IPS-18a (cell line): Measurements from ENCODE around the gene LEP.

Experiments used
- H3K27ac ChIP-seq: one replicate; pipeline ENCODE4 v1.5.1; 2013; ENCODE audit warnings: low read length
- H3K27me3 ChIP-seq: one replicate; pipeline ENCODE4 v1.6.1; 2013; ENCODE audit warnings: mild to moderate bottlenecking, low read length; ENCODE audit not compliant: control insufficient read depth, insufficient read depth
- H3K36me3 ChIP-seq: one replicate; pipeline ENCODE4 v1.6.1; 2013; ENCODE audit warnings: low read depth, low read length; ENCODE audit not compliant: control insufficient read depth
- H3K4me1 ChIP-seq: one replicate; pipeline ENCODE4 v1.6.1; 2013; ENCODE audit warnings: low read depth, low read length; ENCODE audit not compliant: control insufficient read depth
- H3K4me3 ChIP-seq: one replicate; pipeline ENCODE4 v1.5.1; 2013; ENCODE audit warnings: low read length
- H3K9ac ChIP-seq: one replicate; pipeline ENCODE4 v1.6.1; 2013; ENCODE audit warnings: mild to moderate bottlenecking, low read length, moderate library complexity
- H3K9me3 ChIP-seq: one replicate; pipeline ENCODE4 v1.6.1; 2013; ENCODE audit warnings: low read depth, low read length; ENCODE audit not compliant: control insufficient read depth

LEP gene

GRCh38 chr7:128240696-128241386 lies at the start of gene LEP:
Gene LEP (plus strand): TSS chr7:128241278. CDS start chr7:128252019, 10,741 bp downstream.
- no peaks in the 10 kb centered on the region for H3K36me3 ChIP-seq
- no peak within 1 kb of the TSS for H3K4me3 ChIP-seq
- no peaks in the 10 kb centered on the region for H3K9me3 ChIP-seq
- no peak within 1 kb of the TSS for H3K27ac ChIP-seq
- H3K4me1 ChIP-seq, result no peaks in the 10 kb centered on the region
- H3K9ac ChIP-seq, result no peak within 1 kb of the TSS
- H3K27me3 ChIP-seq, result no peaks in the 10 kb centered on the region

- Histone ChIP-seq H3K4me3 (no peak overlapping the region), H3K9ac (no peak overlapping the region), H3K27me3 (no peaks in the 10 kb centered on the region), H3K4me1 (no peaks in the 10 kb centered on the region), H3K9me3 (peaks cover 10% of the 10 kb centered on the region), H3K27ac (no peak overlapping the region), H3K36me3 (no peaks in the 10 kb centered on the region)
These were observed 48.5 kb upstream of the LEP start for GRCh38 chr7:128192497-128193142.

DNA sequence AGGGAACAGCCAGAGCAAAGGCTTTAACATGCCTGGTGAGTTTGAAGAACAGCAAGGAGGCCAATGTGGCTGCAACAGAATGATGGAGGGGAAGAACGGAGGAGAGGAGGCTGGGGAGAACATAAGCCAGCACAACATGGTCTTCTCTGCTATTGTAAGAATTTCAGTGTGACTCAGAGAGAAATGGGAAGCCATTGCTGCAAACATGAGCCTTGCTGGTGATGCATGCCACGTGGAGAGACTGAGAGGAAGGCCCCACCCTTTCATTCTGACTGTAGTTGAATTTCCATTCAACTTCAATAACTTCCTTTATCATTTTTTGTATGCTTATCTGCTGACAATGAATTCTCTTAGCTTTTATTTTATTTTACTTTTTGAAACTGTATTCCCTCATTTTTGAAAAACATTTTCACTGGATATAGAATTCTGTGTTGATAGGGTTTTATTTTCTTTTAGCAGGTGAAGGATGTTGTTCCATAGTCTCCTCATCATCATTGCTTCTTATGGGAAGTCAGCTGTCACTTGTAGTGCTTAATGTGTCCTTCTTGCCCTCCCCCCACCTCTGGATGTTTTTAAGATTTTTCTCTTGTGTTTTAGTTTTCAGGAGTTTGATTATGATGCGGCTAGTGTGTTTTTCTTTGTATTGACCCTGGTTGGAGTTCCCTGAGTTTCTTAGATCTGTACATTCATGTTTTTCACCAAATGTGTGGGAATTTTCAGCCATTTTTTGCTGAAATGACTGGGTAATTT lies 46.4 kb upstream of the LEP start:
- Histone ChIP-seq H3K9ac (no peak overlapping the region), H3K4me3 (no peak overlapping the region), H3K9me3 (peaks cover 10% of the 10 kb centered on the region), H3K4me1 (no peaks in the 10 kb centered on the region), H3K36me3 (no peaks in the 10 kb centered on the region), H3K27ac (no peak overlapping the region), H3K27me3 (peaks cover 6% of the 10 kb centered on the region)

DNA sequence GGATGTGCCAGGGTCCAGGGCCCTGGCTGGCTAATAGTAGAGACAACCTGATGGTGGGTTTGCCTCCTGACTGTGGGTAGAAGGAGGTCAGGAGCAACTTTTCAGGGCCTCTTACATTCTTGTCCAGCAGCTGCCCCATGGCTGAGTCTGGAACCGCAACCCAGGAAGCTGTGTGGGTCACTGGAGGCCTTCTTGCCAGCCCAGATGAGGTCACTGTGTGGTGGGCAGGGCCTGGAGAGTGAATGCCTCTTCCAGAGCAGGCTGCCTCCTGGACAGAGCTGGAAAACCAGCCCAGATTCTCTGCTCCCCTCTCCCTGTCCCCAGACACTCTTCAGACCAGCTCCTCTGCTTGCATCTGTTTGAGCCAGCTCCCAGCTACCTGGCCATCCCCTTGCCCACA lies 43.5 kb upstream of the LEP start:
- H3K9ac ChIP-seq, result no peak overlapping the region
- no peak overlapping the region for H3K27ac ChIP-seq
- peaks cover 10% of the 10 kb centered on the region for H3K9me3 ChIP-seq
- peaks cover 8% of the 10 kb centered on the region for H3K4me1 ChIP-seq
- peaks cover 35% of the 10 kb centered on the region for H3K27me3 ChIP-seq
- H3K4me3 ChIP-seq, result no peak overlapping the region
- H3K36me3 ChIP-seq, result no peaks in the 10 kb centered on the region

DNA sequence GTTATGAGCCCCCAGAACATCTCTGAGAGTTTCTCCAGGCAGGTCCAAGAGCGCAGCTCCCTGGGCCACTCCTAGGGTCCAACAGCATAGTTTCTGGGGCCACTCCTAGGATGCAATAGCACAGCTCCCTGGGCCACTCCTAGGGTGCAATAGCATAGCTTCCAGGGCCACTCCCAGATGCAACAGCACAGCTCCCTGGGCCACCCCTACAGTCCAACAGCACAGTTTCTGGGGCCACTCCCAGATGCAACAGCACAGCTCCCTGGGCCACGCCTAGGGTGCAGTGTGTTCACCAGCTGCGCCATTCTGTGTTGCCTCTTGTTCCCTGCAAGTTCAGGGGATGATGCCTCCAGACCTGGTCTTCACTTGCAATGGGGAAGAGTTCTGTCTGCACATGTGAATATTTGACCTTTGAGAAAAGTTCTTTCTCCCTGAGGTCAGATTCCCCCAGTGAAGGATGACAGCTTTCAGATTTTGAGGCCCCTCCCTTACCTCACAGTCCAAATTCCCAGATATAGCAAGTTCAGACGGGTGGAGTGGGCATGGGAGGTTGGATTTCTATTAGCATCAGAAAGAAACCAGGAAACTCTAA lies 43.0 kb upstream of the LEP start:
- Histone ChIP-seq H3K4me3 (no peak overlapping the region), H3K27me3 (peaks cover 40% of the 10 kb centered on the region), H3K4me1 (peaks cover 8% of the 10 kb centered on the region), H3K36me3 (no peaks in the 10 kb centered on the region), H3K9me3 (peaks cover 10% of the 10 kb centered on the region), H3K27ac (no peak overlapping the region), H3K9ac (no peak overlapping the region)

DNA sequence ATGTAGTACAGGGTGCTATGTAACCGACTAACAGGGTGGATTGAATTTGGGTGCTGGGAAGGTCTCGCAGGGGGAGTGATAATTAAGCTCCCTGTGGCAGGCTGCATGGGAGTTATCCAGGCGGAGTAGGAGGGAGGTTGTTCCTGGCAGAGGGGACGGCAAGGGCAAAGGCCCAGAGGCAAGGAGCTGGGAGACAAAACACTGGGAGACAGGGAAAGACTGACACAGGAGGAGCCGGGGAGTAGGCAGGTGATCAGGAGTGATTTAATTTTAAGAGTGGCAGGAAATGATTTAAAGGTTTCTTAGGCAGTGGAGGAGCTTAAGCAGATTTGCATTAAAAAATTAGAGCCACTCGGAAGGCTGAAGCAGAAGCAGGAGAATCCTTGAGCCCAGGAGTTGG lies 40.7 kb upstream of the LEP start:
- H3K4me1 ChIP-seq, result peaks cover 8% of the 10 kb centered on the region
- H3K9me3 ChIP-seq, result no peaks in the 10 kb centered on the region
- H3K27ac ChIP-seq, result no peak overlapping the region
- H3K27me3 ChIP-seq, result peaks cover 52% of the 10 kb centered on the region
- no peak overlapping the region for H3K4me3 ChIP-seq
- H3K9ac ChIP-seq, result no peak overlapping the region
- H3K36me3 ChIP-seq, result no peaks in the 10 kb centered on the region

GRCh38 chr7:128201067-128201689 lies 39.9 kb upstream of the LEP start:
- peaks cover 8% of the 10 kb centered on the region for H3K4me1 ChIP-seq
- no peak overlapping the region for H3K9ac ChIP-seq
- H3K27me3 ChIP-seq, result peaks cover 52% of the 10 kb centered on the region
- H3K36me3 ChIP-seq, result no peaks in the 10 kb centered on the region
- H3K4me3 ChIP-seq, result peak overlapping the region; percentile 63
- no peak overlapping the region for H3K27ac ChIP-seq
- H3K9me3 ChIP-seq, result no peaks in the 10 kb centered on the region

GRCh38 chr7:128201690-128202085 lies 39.4 kb upstream of the LEP start:
- H3K9me3 ChIP-seq, result no peaks in the 10 kb centered on the region
- peak overlapping the region; percentile 63 for H3K4me3 ChIP-seq

DNA sequence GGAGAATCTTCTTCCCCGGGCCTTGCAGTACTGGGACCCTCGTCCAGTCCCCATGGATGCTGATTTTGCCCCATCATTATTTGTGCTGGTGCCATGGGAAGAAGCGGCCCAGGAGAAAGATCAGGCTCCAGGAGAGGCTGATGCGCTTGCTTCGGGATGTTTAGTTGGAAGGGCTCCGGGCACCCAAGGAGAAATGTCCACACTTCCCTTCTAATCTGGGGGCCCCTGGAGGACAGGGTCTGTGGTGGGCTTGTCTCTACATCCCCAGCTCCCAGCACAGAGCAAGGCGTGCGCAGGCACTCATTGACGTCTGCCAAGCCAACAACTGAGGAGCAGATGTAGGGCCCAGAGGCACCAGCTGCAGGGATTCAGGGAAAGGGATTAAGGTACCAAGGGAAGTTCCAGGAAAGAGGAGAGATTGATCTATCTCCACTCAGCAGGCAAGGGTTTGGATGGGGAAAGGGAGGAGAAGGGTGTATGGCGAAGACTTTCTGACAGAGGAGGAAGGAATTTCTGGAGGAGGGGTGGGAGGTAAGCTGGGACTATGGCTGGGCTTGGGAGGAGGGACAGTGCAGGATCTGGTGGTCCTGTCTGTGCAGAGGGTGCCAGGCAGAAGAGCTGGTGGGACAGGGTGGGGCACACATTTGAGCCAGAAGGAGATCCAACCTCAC lies 38.7 kb upstream of the LEP start:
- no peaks in the 10 kb centered on the region for H3K9me3 ChIP-seq

More at GRCh38 chr7:128201690-128202085, 39.4 kb upstream of the LEP start:
- H3K4me1 ChIP-seq, result peaks cover 8% of the 10 kb centered on the region
- H3K36me3 ChIP-seq, result no peaks in the 10 kb centered on the region
- no peak overlapping the region for H3K27ac ChIP-seq
- H3K27me3 ChIP-seq, result peaks cover 52% of the 10 kb centered on the region
- H3K9ac ChIP-seq, result no peak overlapping the region

DNA sequence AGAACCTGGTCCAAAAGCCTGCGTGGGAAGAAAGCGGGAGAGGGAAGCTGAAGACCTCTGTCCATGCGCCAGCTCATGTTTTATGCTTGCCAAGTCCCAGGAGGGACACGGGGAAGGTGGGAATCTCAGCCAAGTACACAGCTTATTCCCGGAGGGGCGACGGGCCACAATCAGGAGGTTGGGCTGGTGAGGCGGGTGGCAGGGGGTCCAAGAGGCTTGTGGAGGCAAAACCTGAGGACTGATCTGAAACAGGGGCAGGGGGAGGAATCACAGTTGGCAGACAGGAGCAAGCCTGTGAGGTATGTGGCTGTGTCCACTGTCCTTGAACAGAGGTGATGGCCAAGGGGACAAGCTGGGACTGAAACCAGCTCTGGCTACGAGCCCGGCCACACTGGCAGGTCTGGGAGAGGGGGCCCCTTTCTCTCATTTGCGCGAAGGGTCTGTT lies 38.0 kb upstream of the LEP start:
- H3K27me3 ChIP-seq, result peaks cover 52% of the 10 kb centered on the region
- no peak overlapping the region for H3K4me3 ChIP-seq
- H3K36me3 ChIP-seq, result no peaks in the 10 kb centered on the region
- no peak overlapping the region for H3K9ac ChIP-seq
- H3K4me1 ChIP-seq, result peaks cover 8% of the 10 kb centered on the region
- no peaks in the 10 kb centered on the region for H3K9me3 ChIP-seq
- H3K27ac ChIP-seq, result no peak overlapping the region

More for the DNA sequence above, 38.7 kb upstream of the LEP start:
- no peak overlapping the region for H3K4me3 ChIP-seq
- no peak overlapping the region for H3K27ac ChIP-seq
- no peaks in the 10 kb centered on the region for H3K36me3 ChIP-seq
- no peak overlapping the region for H3K9ac ChIP-seq
- peaks cover 52% of the 10 kb centered on the region for H3K27me3 ChIP-seq
- H3K4me1 ChIP-seq, result peaks cover 8% of the 10 kb centered on the region
